Gastroesophageal sphincter (tissue), 4 donors: Measurements from ENCODE around the gene NUBPL. TPM values are rescaled to one million over a fixed set of nuclear protein-coding genes. Genes with fewer than 3 reads are reported as not detected.
"Not testable (repeated sequence)": the region's sequence is repeated elsewhere in the genome, so short reads cannot be mapped to it uniquely, and the experiment has no call there.

ENCODE experiments used
- ATAC-seq: fragments of 150-250 bp; one replicate; pipeline ENCODE4 v1.9.1; 2016; ENCODE audit warnings: mild to moderate bottlenecking, moderate library complexity
- H3K27ac ChIP-seq, 4 donors: fragments of 200-600 bp; sonication (generic) in 3 of 4; 1 replicate in 3 of 4; 2 replicates in 1 of 4; pipeline ENCODE4 v1.5.1; 2016 to 2019
- H3K27me3 ChIP-seq: fragments of 200-600 bp; sonication (generic); one replicate; pipeline ENCODE4 v1.5.1; 2019
- H3K36me3 ChIP-seq, 2 donors: fragments of 200-600 bp; sonication (generic); one replicate each; pipeline ENCODE4 v1.5.1; 2019; ENCODE audit warnings: control low read depth in 1 of 2
- H3K4me1 ChIP-seq, 3 donors: fragments of 200-600 bp; sonication (generic); 1 replicate in 2 of 3; 2 replicates in 1 of 3; pipeline ENCODE4 v1.5.1; 2016 to 2019; ENCODE audit warnings: control low read depth in 2 of 3
- H3K4me3 ChIP-seq, 2 donors: fragments of 200-600 bp; sonication (generic); one replicate each; pipeline ENCODE4 v1.5.1; 2019; ENCODE audit warnings: mild to moderate bottlenecking in 1 of 2, moderate library complexity in 1 of 2
- H3K9me3 ChIP-seq, 3 donors: fragments of 200-600 bp; sonication (generic); one replicate each; pipeline ENCODE4 v1.5.1; 2017 to 2019; ENCODE audit warnings: control low read depth in 2 of 3
- CTCF ChIP-seq, 4 experiments: fragments of 200-600 bp in 2 of 4; fragments of 450-650 bp in 2 of 4; sonication (generic) in 1 of 4; IDR thresholded peaks; one replicate each; pipeline ENCODE4 v1.5.1; 2017 to 2019; ENCODE audit warnings: antibody characterized with exemption in 4 of 4, mild to moderate bottlenecking in 2 of 4, moderate library complexity in 2 of 4
- EP300 ChIP-seq: sonication (generic); formaldehyde crosslinking; IDR thresholded peaks from one replicate; pipeline ENCODE4 v1.6.1; 2017; ENCODE audit warnings: antibody characterized with exemption, mild to moderate bottlenecking
- POLR2A ChIP-seq, 2 donors: fragments of 450-650 bp; IDR thresholded peaks; one replicate each; pipeline ENCODE4 v1.6.1; 2017; ENCODE audit warnings: antibody characterized with exemption in 2 of 2, mild to moderate bottlenecking in 2 of 2, moderate library complexity in 1 of 2
- POLR2AphosphoS5 ChIP-seq: sonication (generic); formaldehyde crosslinking; IDR thresholded peaks from one replicate; pipeline ENCODE4 v1.6.1; 2017; ENCODE audit warnings: antibody characterized with exemption
- WGBS, 2 donors: methylation state at CpG; one replicate each; pipeline ENCODE4 v1.1.5; 2018; ENCODE audit warnings: low coverage in 1 of 2; 5-methylcytosine and 5-hydroxymethylcytosine counted together
- total RNA-seq, 4 donors: library from RNA; depleted of rRNA; stranded (reverse); fragments of >200 nt; gene quantifications; one replicate each; pipeline ENCODE4 v1.1.0, GENCODE V29; 2016

NUBPL gene
- total RNA-seq, 4 donors from 2014 or later, result 8.1 to 24.3 (median 14.5) TPM

GRCh38 chr14:31622060-31622459 is 60.9 kb downstream of the NUBPL start:
- Histone ChIP-seq H3K9me3 (peaks cover 0 to 15% (median 0%) of the 10 kb centered on the region in 3 donors), H3K36me3 (peaks cover 0 to 20% of the 10 kb centered on the region in 2 donors), H3K27me3 (no peaks in the 10 kb centered on the region), H3K27ac (no peak overlapping the region), H3K4me3 (no peak overlapping the region), H3K4me1 (no peaks in the 10 kb centered on the region)
- ATAC-seq, result no peak
- 89 to 100% methylated on average over 3 to 5 of the region's 5 CpGs for WGBS, 2 donors
- no peak for TF ChIP-seq POLR2AphosphoS5
- no peak for TF ChIP-seq POLR2A (IDR thresholded peaks at IDR 0.05)
- TF ChIP-seq CTCF (IDR thresholded peaks at IDR 0.05), result no peak
- TF ChIP-seq EP300, result no peak

- H3K4me3 ChIP-seq, H3K27me3 ChIP-seq, H3K36me3 ChIP-seq, H3K4me1 ChIP-seq, H3K27ac ChIP-seq, ATAC-seq: not testable (repeated sequence)
- peaks cover 0 to 16% (median 0%) of the 10 kb centered on the region in 3 donors for H3K9me3 ChIP-seq
- 83 to 96% methylated on average over 3 to 5 of the region's 5 CpGs for WGBS, 2 donors
Measured at GRCh38 chr14:31652900-31653299, 91.7 kb downstream of the NUBPL start.

GRCh38 chr14:31657917-31658316 is 96.7 kb downstream of the NUBPL start:
- no peak overlapping the region for H3K27ac ChIP-seq
- no peak overlapping the region for H3K4me3 ChIP-seq
- H3K9me3 ChIP-seq, result peaks cover 0 to 11% (median 0%) of the 10 kb centered on the region in 3 donors
- TF ChIP-seq POLR2A (IDR thresholded peaks at IDR 0.05), result no peak
- TF ChIP-seq POLR2AphosphoS5, result no peak
- no peak for TF ChIP-seq EP300
- TF ChIP-seq CTCF (IDR thresholded peaks at IDR 0.05), result no peak
- H3K36me3 ChIP-seq, result no peaks in the 10 kb centered on the region
- no peak for ATAC-seq
- no peaks in the 10 kb centered on the region for H3K4me1 ChIP-seq
- H3K27me3 ChIP-seq, result no peaks in the 10 kb centered on the region

- Histone ChIP-seq H3K9me3 (no peaks in the 10 kb centered on the region), H3K36me3 (no peaks in the 10 kb centered on the region), H3K27ac (no peak overlapping the region), H3K4me1 (no peaks in the 10 kb centered on the region), H3K27me3 (no peaks in the 10 kb centered on the region), H3K4me3 (no peak overlapping the region)
- 38 to 86% methylated on average over 1 of the region's 1 CpG for WGBS, 2 donors
- ATAC-seq, result no peak
- no peak for TF ChIP-seq CTCF (IDR thresholded peaks at IDR 0.05)
- TF ChIP-seq EP300, result no peak
- no peak for TF ChIP-seq POLR2A (IDR thresholded peaks at IDR 0.05)
Measured at GRCh38 chr14:31659278-31659677, 98.1 kb downstream of the NUBPL start.

GRCh38 chr14:31660191-31660590 is 99.0 kb downstream of the NUBPL start:
- Histone ChIP-seq H3K4me3 (no peak overlapping the region), H3K27ac (no peak overlapping the region), H3K4me1 (no peaks in the 10 kb centered on the region), H3K36me3 (no peaks in the 10 kb centered on the region), H3K27me3 (no peaks in the 10 kb centered on the region), H3K9me3 (peaks cover 0 to 2% (median 0%) of the 10 kb centered on the region in 3 donors)
- ATAC-seq, result no peak
- 83 to 100% methylated on average over 3 of the region's 3 CpGs for WGBS, 2 donors
- TF ChIP-seq CTCF (IDR thresholded peaks at IDR 0.05) (no peak), POLR2AphosphoS5 (no peak), EP300 (no peak), POLR2A (IDR thresholded peaks at IDR 0.05) (no peak)

GRCh38 chr14:31660728-31661127 is 99.5 kb downstream of the NUBPL start:
- Histone ChIP-seq H3K9me3 (peaks cover 0 to 7% (median 0%) of the 10 kb centered on the region in 3 donors), H3K4me3 (no peak overlapping the region), H3K36me3 (no peaks in the 10 kb centered on the region), H3K27ac (no peak overlapping the region), H3K27me3 (no peaks in the 10 kb centered on the region), H3K4me1 (no peaks in the 10 kb centered on the region)
- ATAC-seq, result no peak
- 50 to 77% methylated on average over 1 of the region's 1 CpG for WGBS, 2 donors
- TF ChIP-seq POLR2A (IDR thresholded peaks at IDR 0.05), result no peak
- TF ChIP-seq POLR2AphosphoS5, result no peak
- TF ChIP-seq EP300, result no peak
- no peak for TF ChIP-seq CTCF (IDR thresholded peaks at IDR 0.05)
